IMR-90 (cell line): ENCODE results near the gene WDR81. TPM values are rescaled to one million over a fixed set of nuclear protein-coding genes. Genes with fewer than 3 reads are reported as not detected.

Source experiments
- ATAC-seq: fragments of 200-7000 bp; cut with Tn5 transposase; 2 replicates; pipeline ENCODE4 v1.9.1; 2020; ENCODE audit warnings: low read depth, mild to moderate bottlenecking, moderate library complexity
- BruUV-seq: library from RNA; stranded (reverse); fragments of 400-500 nt; replicated peaks from 2 replicates; lab custom pipeline; 2021; lab: Mats Ljungman, UMichigan
- CTCF ChIA-PET: fragments of 300-600 bp; formaldehyde crosslinking; extraction: SDS; loops from one replicate; lab custom pipeline; 2021; ENCODE audit warnings: antibody characterized with exemption; lab: Yijun Ruan, JAX
- POLR2A ChIA-PET: fragments of 300-600 bp; sonication (Branson Sonifier 250); formaldehyde crosslinking; loops from one replicate; lab custom pipeline; 2022; ENCODE audit warnings: antibody characterized with exemption; ENCODE audit not compliant: unreplicated experiment; lab: Charles Lee
- DNase-seq: peaks from one replicate; pipeline ENCODE4 v3.0.0; 2013
- H2AFZ ChIP-seq: replicated peaks from 2 replicates; pipeline ENCODE3; 2013; ENCODE audit warnings: low read length, mild to moderate bottlenecking; ENCODE audit not compliant: poor library complexity
- H2AK5ac ChIP-seq: 2 replicates; pipeline ENCODE4 v1.6.1; 2013; ENCODE audit warnings: low read depth, low read length, inconsistent platforms
- H2AK9ac ChIP-seq: replicated peaks from 2 replicates; pipeline ENCODE3; 2013; ENCODE audit warnings: mild to moderate bottlenecking, low read depth, low read length, moderate library complexity; ENCODE audit not compliant: poor library complexity
- H2BK120ac ChIP-seq: 2 replicates; pipeline ENCODE4 v1.6.1; 2013; ENCODE audit warnings: low read depth, low read length, inconsistent platforms
- H2BK15ac ChIP-seq: 3 replicates; pipeline ENCODE4 v1.6.1; 2013; ENCODE audit warnings: low read depth, low read length, inconsistent platforms
- H2BK20ac ChIP-seq: 2 replicates; pipeline ENCODE4 v1.6.1; 2013; ENCODE audit warnings: low read depth, mild to moderate bottlenecking, inconsistent platforms, low read length, moderate library complexity
- H2BK5ac ChIP-seq: 2 replicates; pipeline ENCODE4 v1.6.1; 2013; ENCODE audit warnings: mild to moderate bottlenecking, low read depth, low read length, inconsistent platforms; ENCODE audit not compliant: poor library complexity, severe bottlenecking
- H3K14ac ChIP-seq: replicated peaks from 2 replicates; pipeline ENCODE4 v1.6.1; 2013; ENCODE audit warnings: low read depth, low read length, inconsistent platforms
- H3K18ac ChIP-seq: 2 replicates; pipeline ENCODE4 v1.6.1; 2013; ENCODE audit warnings: low read depth, low read length, control low read depth
- H3K23ac ChIP-seq: 2 replicates; pipeline ENCODE4 v1.6.1; 2013; ENCODE audit warnings: low read depth, low read length, inconsistent platforms
- H3K27ac ChIP-seq: 2 replicates; pipeline ENCODE4 v1.5.1; 2013; ENCODE audit warnings: mild to moderate bottlenecking, control low read depth, low read length; ENCODE audit not compliant: insufficient read depth
- H3K27me3 ChIP-seq: 2 replicates; pipeline ENCODE4 v1.6.1; 2013; ENCODE audit warnings: low read length; ENCODE audit not compliant: control insufficient read depth, insufficient read depth
- H3K36me3 ChIP-seq: 2 replicates; pipeline ENCODE4 v1.6.1; 2013; ENCODE audit warnings: low read length, mixed read lengths; ENCODE audit not compliant: control insufficient read depth, insufficient read depth
- H3K4ac ChIP-seq: 2 replicates; pipeline ENCODE4 v1.6.1; 2013; ENCODE audit warnings: low read depth, low read length, inconsistent platforms
- H3K4me1 ChIP-seq: 2 replicates; pipeline ENCODE4 v1.6.1; 2013; ENCODE audit warnings: low read length, mixed read lengths; ENCODE audit not compliant: control insufficient read depth, insufficient read depth
- H3K4me2 ChIP-seq: 2 replicates; pipeline ENCODE4 v1.6.1; 2013; ENCODE audit warnings: low read depth, mild to moderate bottlenecking, control low read depth, low read length, moderate library complexity
- H3K4me3 ChIP-seq: 2 replicates; pipeline ENCODE4 v1.5.1; 2013; ENCODE audit warnings: low read depth, mild to moderate bottlenecking, control low read depth, low read length, moderate library complexity; ENCODE audit not compliant: insufficient read depth
- H3K56ac ChIP-seq: 2 replicates; pipeline ENCODE4 v1.6.1; 2013; ENCODE audit warnings: low read length, inconsistent platforms; ENCODE audit not compliant: insufficient read depth; ENCODE audit errors: extremely low read depth
- H3K79me1 ChIP-seq, 2 experiments: 2 replicates each; pipeline ENCODE4 v1.6.1; 2013; ENCODE audit warnings: low read length in 2 of 2, inconsistent platforms in 1 of 2, low read depth in 1 of 2
- H3K9ac ChIP-seq: 2 replicates; pipeline ENCODE4 v1.6.1; 2013; ENCODE audit warnings: low read depth, low read length, control low read depth
- H3K9me1 ChIP-seq: 2 replicates; pipeline ENCODE4 v1.6.1; 2013; ENCODE audit warnings: low read length, inconsistent platforms; ENCODE audit not compliant: insufficient read depth
- H3K9me3 ChIP-seq: 2 replicates; pipeline ENCODE4 v1.6.1; 2013; ENCODE audit warnings: low read length; ENCODE audit not compliant: control insufficient read depth, insufficient read depth
- H4K20me1 ChIP-seq: 2 replicates; pipeline ENCODE4 v1.6.1; 2013; ENCODE audit warnings: low read length, inconsistent platforms; ENCODE audit not compliant: insufficient read depth
- H4K5ac ChIP-seq: 2 replicates; pipeline ENCODE4 v1.6.1; 2013; ENCODE audit warnings: mild to moderate bottlenecking, low read depth, low read length, control low read depth
- H4K8ac ChIP-seq, 2 experiments: 2 replicates each; pipeline ENCODE4 v1.6.1; 2013; ENCODE audit warnings: low read depth in 2 of 2, low read length in 2 of 2, control low read depth in 1 of 2, inconsistent platforms in 1 of 2
- H4K91ac ChIP-seq: 2 replicates; pipeline ENCODE4 v1.6.1; 2013; ENCODE audit warnings: low read depth, low read length, inconsistent platforms; ENCODE audit not compliant: insufficient read depth
- BHLHE40 ChIP-seq: fragments of 150-350 bp; IDR thresholded peaks from 2 replicates; pipeline ENCODE4 v1.6.1; 2016; ENCODE audit warnings: mild to moderate bottlenecking, low read depth, low read length
- CEBPB ChIP-seq: IDR thresholded peaks from 2 replicates; pipeline ENCODE4 v1.6.1; 2012; ENCODE audit warnings: low read depth, low read length, improper control_type of control experiment
- MAZ ChIP-seq: IDR thresholded peaks from 2 replicates; pipeline ENCODE4 v1.6.1; 2012; ENCODE audit warnings: low read depth, mild to moderate bottlenecking, low read length, improper control_type of control experiment, moderate library complexity, borderline replicate concordance
- MXI1 ChIP-seq: IDR thresholded peaks from 2 replicates; pipeline ENCODE4 v1.6.1; 2012; ENCODE audit warnings: low read depth, mild to moderate bottlenecking, low read length, moderate library complexity, borderline replicate concordance
- POLR2A ChIP-seq: IDR thresholded peaks from 2 replicates; pipeline ENCODE4 v1.6.1; 2012; ENCODE audit warnings: mild to moderate bottlenecking, low read depth, low read length
- RAD21 ChIP-seq: IDR thresholded peaks from 2 replicates; pipeline ENCODE4 v1.6.1; 2012; ENCODE audit warnings: low read length, improper control_type of control experiment
- RCOR1 ChIP-seq: IDR thresholded peaks from 2 replicates; pipeline ENCODE4 v1.6.1; 2012; ENCODE audit warnings: mild to moderate bottlenecking, low read length, improper control_type of control experiment; ENCODE audit not compliant: insufficient replicate concordance
- RFX5 ChIP-seq: IDR thresholded peaks from 2 replicates; pipeline ENCODE4 v1.8.0; 2012; ENCODE audit warnings: low read depth, mild to moderate bottlenecking, low read length, moderate library complexity
- SMC3 ChIP-seq: fragments of 150-350 bp; IDR thresholded peaks from 2 replicates; pipeline ENCODE4 v1.6.1; 2016; ENCODE audit warnings: low read depth, mild to moderate bottlenecking, antibody characterized with exemption, low read length, moderate library complexity
- WGBS, 2 experiments: methylation state at CpG; one replicate each; pipeline versions ENCODE4 v1.1.5 to v1.1.7; 2013; ENCODE audit warnings: missing lambda C conversion rate in 2 of 2; ENCODE audit not compliant: insufficient read length in 1 of 2; ENCODE audit errors: extremely low coverage in 2 of 2; 5-methylcytosine and 5-hydroxymethylcytosine counted together
- dilution Hi-C: fragments of 300-500 bp; cut with HindIII; formaldehyde crosslinking; loops from one replicate; pipeline ENCODE4 v1.14.3; 2018; ENCODE audit warnings: low sequenced_read_pairs; ENCODE audit not compliant: unreplicated experiment
- in situ Hi-C: fragments of 300-500 bp; cut with MboI; formaldehyde crosslinking; loops from 3 replicates; pipeline ENCODE4 v1.14.3; 2019; ENCODE audit warnings: low sequenced_read_pairs, inconsistent platforms, mixed read lengths
- intact Hi-C: fragments of 100-400 bp; cut with micrococcal nuclease; formaldehyde crosslinking; loops from 2 replicates; pipeline ENCODE4 v1.10.0; 2022
- polyA plus RNA-seq, 3 experiments: library from polyadenylated mRNA; depleted of rRNA; stranded (reverse); fragments of >200 nt; gene quantifications; 2 replicates each; pipeline ENCODE4 v1.2.3, GENCODE V29; 2012; ENCODE audit warnings: low replicate concordance in 1 of 3
- total RNA-seq: library from RNA; depleted of rRNA; stranded (reverse); fragments of >200 nt; gene quantifications from 2 replicates; pipeline ENCODE4 v1.2.3, GENCODE V29; 2012

Gene WDR81
- total and polyA plus RNA-seq, 2 of the 4 experiments (the other 2 are of a cell fraction), result 3.0 to 8.4 TPM

DNA sequence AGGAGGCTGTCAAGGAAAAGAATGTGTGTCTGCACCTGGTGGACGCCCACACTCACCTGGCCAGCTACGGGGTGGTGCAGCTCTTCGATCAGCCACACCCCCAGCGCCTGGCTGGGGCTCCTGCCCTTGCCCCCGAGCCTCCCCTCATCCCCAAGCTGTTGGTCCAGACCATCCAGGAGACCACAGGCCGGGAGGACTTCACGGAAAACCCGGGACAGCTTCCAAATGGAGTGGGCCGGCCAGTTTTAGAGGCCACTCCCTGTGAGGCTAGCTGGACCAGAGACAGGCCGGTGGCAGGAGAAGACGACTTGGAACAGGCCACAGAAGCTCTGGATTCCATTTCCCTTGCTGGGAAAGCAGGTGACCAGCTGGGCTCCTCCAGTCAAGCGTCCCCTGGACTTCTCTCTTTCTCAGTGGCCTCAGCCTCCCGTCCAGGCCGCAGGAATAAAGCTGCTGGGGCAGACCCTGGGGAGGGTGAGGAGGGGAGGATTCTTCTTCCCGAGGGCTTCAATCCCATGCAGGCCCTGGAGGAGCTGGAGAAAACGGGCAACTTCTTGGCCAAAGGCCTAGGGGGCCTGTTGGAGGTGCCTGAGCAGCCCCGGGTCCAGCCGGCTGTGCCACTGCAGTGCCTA, 2.2 kb downstream of the WDR81 start:
- intact Hi-C loops, result no loop called here
- H4K8ac ChIP-seq, result no peak overlapping the region
- H4K91ac ChIP-seq, result no peak overlapping the region
- H3K4me3 ChIP-seq, result no peak overlapping the region
- no peak overlapping the region for H3K23ac ChIP-seq
- H4K20me1 ChIP-seq, result no peaks in the 10 kb centered on the region
- no peak overlapping the region for H2AK5ac ChIP-seq
- peaks cover 11% of the 10 kb centered on the region for H3K9me1 ChIP-seq
- H2AK9ac ChIP-seq, result no peak overlapping the region
- no peaks in the 10 kb centered on the region for H3K9me3 ChIP-seq
- H2AFZ ChIP-seq, result no peak overlapping the region
- BruUV-seq, result no TSS peak
- TF ChIP-seq POLR2A (no peak), SMC3 (no peak), RFX5 (no peak), RCOR1 (no peak), RAD21 (no peak), CEBPB (no peak), MAZ (no peak), BHLHE40 (no peak), MXI1 (no peak)
- no peak overlapping the region for H4K5ac ChIP-seq
- H3K4me2 ChIP-seq, result no peak overlapping the region
- H2BK20ac ChIP-seq, result no peak overlapping the region
- no peak overlapping the region for H3K14ac ChIP-seq
- ChIA-PET POLR2A (interaction anchor here (1.1 kb wide), 1 partner anchor 10 kb away, joined by 3 read pairs; no protein-coding TSS in a partner anchor), CTCF (interaction anchor here (1.2 kb wide), 1 partner anchor 336 kb away, joined by 3 read pairs; no protein-coding TSS in a partner anchor)
- ATAC-seq, result no peak
- H2BK120ac ChIP-seq, result no peak overlapping the region
- H3K9ac ChIP-seq, result no peak overlapping the region
- H2BK5ac ChIP-seq, result no peak overlapping the region
- peaks cover 30% of the 10 kb centered on the region; the same call in 1 of the 2 replicates for H3K36me3 ChIP-seq
- no peak overlapping the region for H3K27ac ChIP-seq
- peaks cover 11% of the 10 kb centered on the region for H3K4me1 ChIP-seq
- in situ Hi-C loops, result no loop called here
- no peak overlapping the region for H3K18ac ChIP-seq
- 92% methylated on average over 6 of the region's 18 CpGs; no CpG with 5 or more reads in 1 of the 2 experiments for WGBS, 2 experiments
- no peak overlapping the region for H3K56ac ChIP-seq
- peaks cover 10 to 28% of the 10 kb centered on the region in 2 experiments for H3K79me1 ChIP-seq
- no peak overlapping the region for H2BK15ac ChIP-seq
- no peaks in the 10 kb centered on the region for H3K27me3 ChIP-seq
- dilution Hi-C loops, result no loop called here
- no peak overlapping the region for H3K4ac ChIP-seq
- DNase-seq, result no peak
